ENCODE results near the gene THY1. TPM values are rescaled to one million over a fixed set of nuclear protein-coding genes. Genes with fewer than 3 reads are reported as not detected.
"Not testable (repeated sequence)": the region's sequence is repeated elsewhere in the genome, so short reads cannot be mapped to it uniquely, and the experiment has no call there.

THY1 gene
- total RNA-seq, 1 donor = 0.31 TPM

DNA sequence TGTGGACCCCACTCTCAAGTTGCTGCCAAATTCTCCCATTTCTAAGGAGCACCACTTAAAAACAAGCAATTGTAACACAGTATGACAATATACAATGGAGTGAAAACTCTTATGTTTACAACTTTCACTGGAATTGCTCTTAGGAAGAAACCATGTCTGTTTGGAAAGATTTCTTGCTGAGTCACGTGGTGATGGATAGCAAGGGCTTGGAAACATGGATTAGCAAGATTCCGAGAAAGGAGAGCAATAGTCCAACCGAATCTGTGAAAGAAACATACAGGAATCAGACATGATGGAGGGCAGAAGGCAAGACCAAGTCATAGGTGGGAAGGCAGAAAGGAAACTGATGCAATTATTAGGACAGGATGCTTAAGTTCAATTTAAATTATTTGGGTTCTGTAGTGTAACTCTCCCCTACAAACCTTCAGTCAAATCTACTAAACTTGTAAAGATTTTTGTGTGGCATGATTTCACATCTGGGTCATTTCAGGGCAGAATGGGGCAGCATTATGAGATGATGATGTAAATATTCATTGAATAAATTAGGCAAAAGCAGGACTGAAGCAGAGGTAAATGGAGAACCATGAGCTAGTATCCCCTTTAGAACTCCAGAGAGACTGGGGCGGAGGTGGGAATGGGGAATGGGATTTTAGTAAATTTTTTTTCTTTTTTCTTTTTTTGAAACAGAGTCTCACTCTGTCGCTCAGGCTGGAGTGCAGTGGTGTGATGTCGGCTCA, 27.8 kb upstream of the THY1 start:
- H3K4me3 ChIP-seq (ENCODE audit: low read length) = no peak overlapping the region
- H3K27me3 ChIP-seq (ENCODE audit: insufficient read depth, low read length) = no peaks in the 10 kb centered on the region
- no peaks in the 10 kb centered on the region for H3K9me3 ChIP-seq (ENCODE audit: low read depth, low read length)
- no peaks in the 10 kb centered on the region for H3K4me1 ChIP-seq (ENCODE audit: insufficient read depth, low read length)

DNA sequence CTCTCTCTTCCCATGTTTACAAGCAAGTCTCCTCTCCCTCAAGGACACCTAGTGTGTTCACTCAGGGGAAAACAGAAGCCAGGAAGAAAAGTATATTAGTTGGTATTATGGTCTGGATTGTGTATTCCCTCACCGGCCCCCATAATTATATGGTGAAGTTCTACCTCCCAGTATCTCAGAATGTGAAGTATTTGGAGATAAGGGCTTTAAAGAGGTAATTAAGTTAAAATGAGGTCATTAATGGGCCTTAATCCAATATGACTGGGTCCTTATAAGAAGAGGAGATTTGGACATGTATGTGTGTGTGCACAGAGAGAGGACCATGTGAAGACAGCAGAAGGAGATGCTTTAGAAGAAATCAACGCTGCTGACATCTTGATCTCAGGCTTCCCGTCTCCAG, 26.5 kb upstream of the THY1 start:
- Histone ChIP-seq H3K27me3 (ENCODE audit: insufficient read depth, low read length) (no peaks in the 10 kb centered on the region), H3K9me3 (ENCODE audit: low read depth, low read length) (no peaks in the 10 kb centered on the region), H3K4me3 (ENCODE audit: low read length) (no peak overlapping the region), H3K4me1 (ENCODE audit: insufficient read depth, low read length) (no peaks in the 10 kb centered on the region)

DNA sequence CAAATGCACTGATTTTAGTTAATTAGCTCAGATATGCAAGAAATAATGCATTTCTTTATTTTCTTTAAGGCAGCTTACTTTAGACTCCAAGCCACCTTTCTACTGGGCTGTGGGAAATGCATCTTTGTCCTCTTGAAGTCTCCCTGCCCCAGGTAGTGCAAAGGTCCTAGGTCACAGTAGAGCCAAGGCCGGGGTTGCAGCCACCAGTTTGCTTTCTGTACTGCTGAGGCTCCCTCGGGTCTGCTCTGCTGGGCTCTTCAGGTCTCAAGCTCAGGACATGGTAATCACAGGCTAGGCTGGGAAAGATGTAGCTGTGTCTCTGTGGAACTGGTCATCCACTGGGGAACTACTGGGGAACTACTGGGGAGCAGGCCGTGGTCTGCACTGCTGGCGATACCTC, 25.4 kb upstream of the THY1 start:
- H3K9me3 ChIP-seq (ENCODE audit: low read depth, low read length) = no peaks in the 10 kb centered on the region
- H3K4me3 ChIP-seq (ENCODE audit: low read length) = no peak overlapping the region
- H3K27me3 ChIP-seq (ENCODE audit: insufficient read depth, low read length) = no peaks in the 10 kb centered on the region
- no peaks in the 10 kb centered on the region for H3K4me1 ChIP-seq (ENCODE audit: insufficient read depth, low read length)

DNA sequence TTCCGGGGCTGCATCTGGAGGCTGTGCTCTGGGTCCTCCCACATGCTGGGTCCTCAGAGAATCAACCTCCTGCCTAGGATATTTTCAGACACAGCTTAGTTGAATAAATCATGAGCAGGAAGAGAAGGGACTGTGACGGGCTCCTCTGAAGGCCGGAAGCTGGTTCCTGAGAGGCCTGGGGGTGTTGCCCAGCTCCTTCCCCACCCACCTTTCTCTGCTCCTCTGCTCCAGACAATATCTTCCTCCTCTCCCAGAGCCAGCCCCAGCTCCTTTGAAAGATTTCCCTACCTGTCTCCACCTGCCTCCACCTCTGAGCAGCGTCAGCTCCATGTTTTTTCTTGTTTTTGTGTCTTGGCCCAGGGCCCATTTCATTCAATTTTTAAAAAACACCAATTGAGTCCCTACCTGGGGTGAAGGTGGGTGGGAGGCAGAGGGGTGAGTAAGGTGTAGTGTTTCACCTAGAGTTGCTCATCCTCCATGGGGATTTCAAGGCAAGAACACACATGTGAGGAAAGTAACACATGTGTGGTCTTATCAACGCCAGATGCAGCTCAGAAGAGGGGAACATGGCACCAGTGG, 24.8 kb upstream of the THY1 start:
- no peaks in the 10 kb centered on the region for H3K27me3 ChIP-seq (ENCODE audit: insufficient read depth, low read length)
- H3K4me3 ChIP-seq (ENCODE audit: low read length) = no peak overlapping the region
- no peaks in the 10 kb centered on the region for H3K4me1 ChIP-seq (ENCODE audit: insufficient read depth, low read length)
- no peaks in the 10 kb centered on the region for H3K9me3 ChIP-seq (ENCODE audit: low read depth, low read length)

DNA sequence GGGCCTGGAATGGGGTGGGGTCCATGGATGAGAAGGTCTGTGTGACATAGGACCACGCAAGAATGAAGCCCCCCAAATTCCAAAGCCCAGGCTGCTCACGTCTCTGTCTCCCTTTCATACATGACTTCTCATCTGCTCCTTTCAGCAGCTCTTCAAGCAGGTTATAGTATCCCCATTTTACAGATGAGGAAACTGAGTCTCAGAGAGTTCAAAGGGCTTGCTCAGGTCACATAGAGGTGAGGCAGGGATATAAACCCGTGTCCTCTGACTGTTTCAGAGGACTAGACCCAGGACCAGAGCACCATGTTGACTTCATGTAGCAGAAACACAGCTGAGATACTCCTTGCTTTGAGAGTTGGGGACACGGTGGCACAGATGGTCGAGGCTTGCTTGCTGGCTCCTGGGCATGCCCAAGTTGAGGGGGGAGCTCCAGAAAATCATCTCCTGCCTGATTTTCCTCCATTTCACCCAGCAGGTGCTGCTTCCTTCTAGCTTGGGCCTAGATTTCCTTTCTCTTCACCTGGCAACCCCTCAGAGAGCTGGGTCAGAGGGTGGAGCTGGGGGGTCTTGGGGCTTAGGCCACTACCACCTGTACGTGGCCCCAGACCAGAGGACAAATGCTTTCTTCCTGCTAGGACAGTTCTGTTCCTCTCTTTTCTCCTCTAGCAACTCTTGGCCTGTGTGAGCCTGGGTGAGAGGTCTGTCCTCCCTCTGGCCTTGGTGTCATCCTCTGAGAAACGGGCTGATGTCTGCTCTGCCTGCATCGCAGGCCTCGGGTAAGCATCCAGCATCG, 24.1 kb upstream of the THY1 start:
- no peaks in the 10 kb centered on the region for H3K27me3 ChIP-seq (ENCODE audit: insufficient read depth, low read length)
- H3K4me1 ChIP-seq (ENCODE audit: insufficient read depth, low read length) = no peaks in the 10 kb centered on the region
- no peaks in the 10 kb centered on the region for H3K9me3 ChIP-seq (ENCODE audit: low read depth, low read length)

DNA sequence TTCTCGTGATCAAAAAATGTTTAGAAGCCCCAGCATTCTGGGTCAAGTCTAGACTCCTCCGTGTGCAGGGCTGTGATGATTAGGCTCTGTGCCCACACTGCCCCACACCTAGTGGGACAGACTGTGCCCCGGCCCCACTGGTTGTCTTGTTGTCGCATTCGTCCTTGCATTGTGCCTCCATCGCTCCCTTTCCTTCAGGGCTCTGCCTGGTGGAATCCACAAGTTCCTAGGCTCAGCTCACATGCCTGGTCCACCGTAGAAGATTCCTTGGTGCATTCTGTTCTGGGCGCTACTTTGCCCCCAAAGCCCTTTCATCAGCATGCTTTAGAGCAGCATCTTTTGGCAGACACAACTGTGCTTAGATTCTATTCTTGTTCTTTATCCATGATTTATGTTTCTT, 23.5 kb upstream of the THY1 start:
- no peaks in the 10 kb centered on the region for H3K9me3 ChIP-seq (ENCODE audit: low read depth, low read length)
- no peaks in the 10 kb centered on the region for H3K4me1 ChIP-seq (ENCODE audit: insufficient read depth, low read length)
- H3K27me3 ChIP-seq (ENCODE audit: insufficient read depth, low read length) = no peaks in the 10 kb centered on the region
- H3K4me3 ChIP-seq (ENCODE audit: low read length) = no peak overlapping the region

More for the DNA sequence above, 24.1 kb upstream of the THY1 start:
- H3K4me3 ChIP-seq (ENCODE audit: low read length) = no peak overlapping the region

DNA sequence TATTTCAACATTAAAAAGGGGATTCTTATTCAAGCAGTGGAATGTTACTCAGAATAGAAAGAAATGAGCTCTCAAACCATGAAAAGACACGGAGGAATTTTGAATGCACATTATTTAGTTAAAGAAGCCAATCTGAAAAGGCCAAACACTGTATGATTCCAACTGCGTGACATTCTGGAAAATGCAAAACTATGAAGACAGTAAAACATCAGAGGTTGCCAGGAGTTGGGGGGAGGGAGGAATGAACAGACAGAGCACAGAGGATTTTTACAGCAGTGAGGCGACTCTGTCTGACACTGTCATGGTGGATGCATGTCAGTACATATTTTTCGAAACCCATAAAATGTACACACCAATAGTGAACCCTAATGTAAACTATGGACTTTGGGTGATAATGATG, 22.9 kb upstream of the THY1 start:
- Histone ChIP-seq H3K4me3 (ENCODE audit: low read length) (no peak overlapping the region), H3K27me3 (ENCODE audit: insufficient read depth, low read length) (no peaks in the 10 kb centered on the region), H3K4me1 (ENCODE audit: insufficient read depth, low read length) (no peaks in the 10 kb centered on the region), H3K9me3 (ENCODE audit: low read depth, low read length) (no peaks in the 10 kb centered on the region)

DNA sequence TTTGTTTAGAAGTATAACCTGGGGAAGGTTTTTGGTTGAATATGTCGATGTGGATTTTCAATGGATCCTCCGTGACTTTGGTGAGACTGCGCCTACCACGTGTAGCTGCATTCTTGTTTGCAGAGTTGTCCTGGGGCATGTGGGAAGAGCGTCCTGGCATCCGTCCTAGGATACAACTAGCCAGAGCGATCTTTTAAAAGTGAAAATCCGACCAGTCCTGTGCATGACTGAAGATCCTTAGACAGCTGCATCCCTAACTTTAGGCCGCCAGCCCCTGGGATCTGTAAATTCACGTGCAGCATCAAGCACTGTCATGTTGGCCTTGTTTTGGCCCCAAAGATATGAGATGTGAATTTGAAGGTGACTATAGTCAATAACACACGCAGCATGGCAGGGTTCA, 22.4 kb upstream of the THY1 start:
- Histone ChIP-seq H3K27me3 (ENCODE audit: insufficient read depth, low read length) (no peaks in the 10 kb centered on the region), H3K4me3 (ENCODE audit: low read length) (no peak overlapping the region), H3K4me1 (ENCODE audit: insufficient read depth, low read length) (no peaks in the 10 kb centered on the region), H3K9me3 (ENCODE audit: low read depth, low read length) (no peaks in the 10 kb centered on the region)

DNA sequence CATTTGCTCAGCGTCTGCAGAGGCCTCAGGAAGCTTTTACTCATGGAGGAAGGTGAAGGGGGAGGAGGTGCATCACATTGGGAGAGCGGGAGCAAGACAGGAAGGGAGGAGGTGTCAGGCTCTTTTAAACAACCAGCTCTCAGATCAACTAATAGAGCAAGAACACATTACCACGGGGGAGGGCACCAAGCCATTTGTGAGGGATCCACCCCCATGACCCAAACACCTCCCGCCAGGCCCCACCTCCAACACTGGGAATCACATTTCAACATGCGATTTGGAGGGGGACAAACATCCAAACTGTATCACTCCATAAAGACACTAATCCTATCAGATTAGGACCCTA, 18.9 kb upstream of the THY1 start:
- Histone ChIP-seq H3K27me3 (ENCODE audit: insufficient read depth, low read length) (no peaks in the 10 kb centered on the region), H3K4me1 (ENCODE audit: insufficient read depth, low read length) (no peaks in the 10 kb centered on the region), H3K9me3 (ENCODE audit: low read depth, low read length) (no peaks in the 10 kb centered on the region), H3K4me3 (ENCODE audit: low read length) (no peak overlapping the region)

DNA sequence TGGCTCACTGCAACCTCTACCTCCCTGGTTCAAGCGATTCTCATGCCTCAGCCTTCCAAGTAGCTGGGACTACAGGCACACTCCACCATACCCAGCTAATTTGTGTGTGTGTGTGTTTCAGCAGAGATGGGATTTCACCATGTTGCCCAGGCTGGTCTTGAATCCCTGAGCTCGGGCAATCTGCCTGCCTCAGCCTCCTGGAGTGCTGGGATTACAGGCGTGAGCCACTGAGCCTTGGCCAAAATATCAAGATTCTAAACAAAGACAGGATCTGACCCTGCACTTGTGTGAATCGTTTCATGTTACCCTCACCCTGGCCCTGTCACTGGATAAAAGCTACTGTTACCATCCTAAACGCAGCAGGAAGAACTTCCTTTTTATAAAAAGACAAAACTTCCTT, 15.6 kb upstream of the THY1 start:
- no peak overlapping the region for H3K4me3 ChIP-seq (ENCODE audit: low read length)
- no peaks in the 10 kb centered on the region for H3K27me3 ChIP-seq (ENCODE audit: insufficient read depth, low read length)
- no peaks in the 10 kb centered on the region for H3K9me3 ChIP-seq (ENCODE audit: low read depth, low read length)
- no peaks in the 10 kb centered on the region for H3K4me1 ChIP-seq (ENCODE audit: insufficient read depth, low read length)

DNA sequence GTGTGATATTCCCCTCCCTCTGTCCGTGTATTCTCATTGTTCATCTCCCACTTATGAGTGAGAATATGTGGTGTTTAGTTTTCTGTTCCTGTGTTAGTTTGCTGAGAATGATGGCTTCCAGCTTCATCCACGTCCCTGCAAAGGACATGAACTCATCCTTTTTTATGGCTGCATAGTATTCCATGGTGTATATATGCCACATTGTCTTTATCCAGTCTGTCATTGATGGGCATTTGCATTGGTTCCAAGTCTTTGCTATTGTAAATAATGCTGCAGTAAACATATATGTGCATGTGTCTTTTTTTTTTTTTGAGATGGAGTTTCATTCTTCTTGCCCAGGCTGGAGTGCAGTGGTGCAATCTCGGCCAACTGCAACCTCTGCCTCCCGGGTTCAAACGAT, 14.5 kb upstream of the THY1 start:
- H3K27me3 ChIP-seq (ENCODE audit: insufficient read depth, low read length); H3K4me3 ChIP-seq (ENCODE audit: low read length); H3K4me1 ChIP-seq (ENCODE audit: insufficient read depth, low read length); H3K9me3 ChIP-seq (ENCODE audit: low read depth, low read length): not testable (repeated sequence)

DNA sequence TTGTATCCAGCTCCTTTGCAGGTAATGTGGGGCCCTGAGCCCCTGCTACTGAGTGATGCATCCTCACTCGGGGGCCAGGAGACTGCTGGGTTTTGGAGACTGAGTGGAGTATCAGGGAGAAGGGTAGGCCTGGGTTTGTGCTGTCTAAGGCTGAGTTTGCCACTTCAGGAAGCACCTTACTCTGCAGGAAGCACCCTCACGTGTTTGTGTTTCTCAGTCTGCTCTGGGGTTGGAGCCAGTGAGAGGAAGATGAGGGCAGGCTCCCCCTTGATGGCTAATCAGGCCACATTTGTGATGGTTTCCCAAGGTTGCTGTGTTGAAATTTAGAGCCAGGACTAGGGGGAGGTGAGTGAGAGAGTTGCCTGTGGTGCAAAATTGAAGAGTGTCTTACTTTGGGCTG, 13.7 kb upstream of the THY1 start:
- Histone ChIP-seq H3K27me3 (ENCODE audit: insufficient read depth, low read length) (no peaks in the 10 kb centered on the region), H3K9me3 (ENCODE audit: low read depth, low read length) (no peaks in the 10 kb centered on the region), H3K4me3 (ENCODE audit: low read length) (no peak overlapping the region)

DNA sequence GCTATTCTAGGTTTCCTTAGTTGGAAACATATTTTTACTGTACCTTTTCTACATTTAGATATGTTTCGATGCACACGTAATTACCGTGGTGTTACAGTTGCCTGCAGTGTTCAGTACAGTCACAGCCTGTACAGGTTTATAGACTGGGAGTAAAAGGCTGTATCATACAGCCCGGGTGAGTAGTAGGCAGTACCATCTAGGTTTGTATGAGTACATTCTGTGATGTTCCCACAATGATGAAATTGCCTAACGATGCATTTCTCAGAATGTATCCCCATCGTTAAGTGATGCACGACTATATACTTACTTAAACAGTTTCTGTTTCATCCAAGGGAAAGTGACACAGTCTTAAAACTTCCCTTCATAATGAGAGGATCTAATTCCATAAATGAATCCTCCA, 13.1 kb upstream of the THY1 start:
- Histone ChIP-seq H3K4me3 (ENCODE audit: low read length) (no peak overlapping the region), H3K4me1 (ENCODE audit: insufficient read depth, low read length) (no peaks in the 10 kb centered on the region), H3K27me3 (ENCODE audit: insufficient read depth, low read length) (no peaks in the 10 kb centered on the region), H3K9me3 (ENCODE audit: low read depth, low read length) (no peaks in the 10 kb centered on the region)

More for the DNA sequence above, 13.7 kb upstream of the THY1 start:
- H3K4me1 ChIP-seq (ENCODE audit: insufficient read depth, low read length) = no peaks in the 10 kb centered on the region

DNA sequence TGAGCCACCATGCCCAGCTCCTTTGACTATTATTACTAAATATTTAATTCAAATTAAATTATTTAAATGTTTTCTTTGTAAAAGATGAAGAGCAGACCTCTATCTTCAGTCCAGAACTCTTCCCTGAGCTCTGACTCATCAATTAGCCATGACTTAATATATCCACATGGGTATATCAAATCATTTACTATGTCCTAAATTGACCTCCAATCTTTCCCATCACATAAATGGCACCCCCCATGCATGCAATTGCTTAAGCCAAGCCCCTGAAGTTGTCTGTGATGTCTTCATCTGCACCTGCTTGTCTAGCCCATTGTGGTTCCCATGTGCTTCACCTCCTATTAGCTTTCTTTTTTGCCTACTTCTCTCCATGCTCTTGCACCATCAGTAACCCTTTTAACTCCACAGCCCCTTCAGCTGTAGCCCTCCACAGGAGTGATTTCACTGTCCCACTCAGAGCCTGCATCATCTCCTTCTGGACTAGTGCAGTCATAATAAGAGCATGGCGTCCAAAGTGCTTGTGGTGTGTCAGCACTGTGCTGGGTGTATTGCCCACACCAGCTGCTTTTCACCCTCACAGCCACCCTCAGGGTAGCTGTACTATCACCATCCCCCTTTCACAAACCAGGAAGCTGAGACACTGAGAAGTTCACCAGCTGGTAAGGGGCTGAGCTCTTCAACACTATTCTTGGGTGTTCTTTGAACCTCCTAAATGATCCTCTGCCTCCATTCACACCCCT, 11.8 kb upstream of the THY1 start:
- Histone ChIP-seq H3K27me3 (ENCODE audit: insufficient read depth, low read length) (no peaks in the 10 kb centered on the region), H3K4me3 (ENCODE audit: low read length) (no peak overlapping the region), H3K4me1 (ENCODE audit: insufficient read depth, low read length) (no peaks in the 10 kb centered on the region), H3K9me3 (ENCODE audit: low read depth, low read length) (no peaks in the 10 kb centered on the region)

DNA sequence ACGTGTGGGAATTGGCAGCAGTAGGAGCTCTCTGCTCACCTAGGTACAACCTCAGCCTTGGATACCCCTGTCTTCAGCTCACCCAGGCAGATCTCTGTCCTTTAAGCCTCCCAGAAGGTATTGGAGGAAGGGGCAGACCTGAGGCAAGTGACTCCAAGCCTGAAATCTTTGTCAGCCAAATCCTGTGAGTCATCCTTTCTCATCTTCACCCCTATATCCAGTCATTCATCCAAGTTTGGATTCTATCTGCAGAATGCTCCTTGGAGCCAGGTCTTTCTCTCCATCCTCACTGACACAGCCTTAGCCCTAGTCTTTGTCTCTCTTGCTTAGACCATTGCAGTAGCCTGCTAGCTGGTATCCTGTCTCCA, 10.4 kb upstream of the THY1 start:
- H3K27me3 ChIP-seq (ENCODE audit: insufficient read depth, low read length) = no peaks in the 10 kb centered on the region
- no peaks in the 10 kb centered on the region for H3K4me1 ChIP-seq (ENCODE audit: insufficient read depth, low read length)
- no peak overlapping the region for H3K4me3 ChIP-seq (ENCODE audit: low read length)
- H3K9me3 ChIP-seq (ENCODE audit: low read depth, low read length) = no peaks in the 10 kb centered on the region
